GM19397 (cell line): ENCODE results near the gene LRRN4CL.
"Not testable (repeated sequence)": the region's sequence is repeated elsewhere in the genome, so short reads cannot be mapped to it uniquely, and the experiment has no call there.

Experiments
- ATAC-seq: cut with Tn5 transposase; IDR thresholded peaks from one replicate; pipeline ENCODE4 v1.9.1; 2021; ENCODE audit warnings: mild to moderate bottlenecking, moderate library complexity; ENCODE audit not compliant: unreplicated experiment

LRRN4CL gene

GRCh38 chr11:62689421-62690183 lies at the start of gene LRRN4CL:
Gene LRRN4CL (minus strand): TSS chr11:62689530. CDS start chr11:62688508, 1,022 bp downstream.
- no peak for ATAC-seq

GRCh38 chr11:62737196-62737595 lies 47.9 kb upstream of the LRRN4CL start:
- ATAC-seq = no peak

GRCh38 chr11:62732830-62733229 lies 43.5 kb upstream of the LRRN4CL start:
- ATAC-seq = no peak

- not testable (repeated sequence) for ATAC-seq
These were observed 40.7 kb upstream of the LRRN4CL start for GRCh38 chr11:62730076-62730475.

- peak; percentile 11 for ATAC-seq
These were observed 39.0 kb upstream of the LRRN4CL start, which contains the start of gene TTC9C for GRCh38 chr11:62728171-62728988. Gene TTC9C (plus strand): TSS chr11:62728486. CDS start chr11:62728849, 363 bp downstream.

- peak; percentile 41 for ATAC-seq
These were observed 38.5 kb upstream of the LRRN4CL start for GRCh38 chr11:62727872-62728170.

- peak; percentile 75 for ATAC-seq
These were observed 38.0 kb upstream of the LRRN4CL start, which contains the start of gene HNRNPUL2 for GRCh38 chr11:62727165-62727871. Gene HNRNPUL2 (minus strand): TSS chr11:62727457. CDS start chr11:62727156, 301 bp downstream.

- no peak for ATAC-seq
These were observed 37.5 kb upstream of the LRRN4CL start for GRCh38 chr11:62726915-62727164.

GRCh38 chr11:62726156-62726914 lies 37.0 kb upstream of the LRRN4CL start:
- peak; percentile 1 for ATAC-seq

- no peak for ATAC-seq
These were observed 36.3 kb upstream of the LRRN4CL start for GRCh38 chr11:62725646-62726045.

GRCh38 chr11:62724171-62724570 lies 34.8 kb upstream of the LRRN4CL start:
- no peak for ATAC-seq

- ATAC-seq = no peak
These were observed 32.7 kb upstream of the LRRN4CL start for GRCh38 chr11:62721994-62722393.

- no peak for ATAC-seq
These were observed 30.1 kb upstream of the LRRN4CL start for GRCh38 chr11:62719302-62719978.

GRCh38 chr11:62716816-62717215 lies 27.5 kb upstream of the LRRN4CL start:
- no peak for ATAC-seq

GRCh38 chr11:62716206-62716605 lies 26.9 kb upstream of the LRRN4CL start:
- ATAC-seq = no peak

- ATAC-seq = no peak
These were observed 26.1 kb upstream of the LRRN4CL start for GRCh38 chr11:62715150-62716130.

- no peak for ATAC-seq
These were observed 24.0 kb upstream of the LRRN4CL start for GRCh38 chr11:62713343-62713742.

- no peak for ATAC-seq
These were observed 23.5 kb upstream of the LRRN4CL start for GRCh38 chr11:62712861-62713260.

- ATAC-seq = no peak
These were observed 23.0 kb upstream of the LRRN4CL start for GRCh38 chr11:62712276-62712812.
